DND-41 (cell line): ENCODE results near the gene REEP2.

Experiments used
- EZH2 ChIP-seq: IDR thresholded peaks from 3 replicates; pipeline ENCODE4 v1.6.1; 2012; ENCODE audit warnings: borderline replicate concordance, low read depth, mild to moderate bottlenecking, moderate library complexity, low read length, inconsistent platforms; ENCODE audit not compliant: severe bottlenecking
- TF ChIP-seq, protein P1 (sequence below): IDR thresholded peaks from 2 replicates; pipeline ENCODE4 v1.5.1; 2012; ENCODE audit warnings: borderline replicate concordance, low read length, moderate library complexity, mild to moderate bottlenecking; ENCODE audit not compliant: poor library complexity, severe bottlenecking; ENCODE audit errors: extremely low read depth

DNA sequence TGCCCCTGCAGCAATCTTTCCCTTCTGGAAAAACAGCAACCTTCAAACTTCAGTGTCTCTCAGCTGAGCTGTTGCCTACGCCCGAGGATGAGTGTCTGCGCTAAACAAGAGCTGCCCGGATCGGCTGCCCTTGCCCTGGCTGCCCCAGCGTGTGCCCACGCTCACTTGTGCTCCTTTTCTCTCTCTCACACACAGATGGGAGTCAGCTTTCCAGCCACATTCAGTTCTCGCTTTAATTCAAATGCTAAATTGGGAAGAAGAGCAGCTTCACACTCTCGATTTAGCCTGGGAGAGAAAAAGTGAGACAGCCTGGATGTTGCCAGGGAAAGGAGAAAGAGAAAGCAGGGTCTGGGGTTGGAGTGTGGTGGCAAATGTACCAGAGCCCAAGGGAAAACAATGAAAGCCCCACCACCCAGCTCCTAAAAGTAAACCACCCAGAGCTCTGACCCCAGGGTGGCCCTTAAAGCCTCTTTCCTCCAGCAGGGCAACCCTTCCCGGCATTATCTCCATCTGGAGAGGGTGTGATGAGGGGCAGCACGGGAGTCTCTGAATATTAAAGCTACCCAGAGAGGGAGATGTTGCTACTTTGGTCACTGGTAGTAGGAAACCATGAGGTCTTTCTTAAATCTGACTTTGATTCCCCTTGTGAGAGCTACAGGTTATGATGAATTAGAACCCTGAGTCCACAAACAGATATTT lies 16.5 kb downstream of the REEP2 start:
- TF ChIP-seq, protein P1, sequence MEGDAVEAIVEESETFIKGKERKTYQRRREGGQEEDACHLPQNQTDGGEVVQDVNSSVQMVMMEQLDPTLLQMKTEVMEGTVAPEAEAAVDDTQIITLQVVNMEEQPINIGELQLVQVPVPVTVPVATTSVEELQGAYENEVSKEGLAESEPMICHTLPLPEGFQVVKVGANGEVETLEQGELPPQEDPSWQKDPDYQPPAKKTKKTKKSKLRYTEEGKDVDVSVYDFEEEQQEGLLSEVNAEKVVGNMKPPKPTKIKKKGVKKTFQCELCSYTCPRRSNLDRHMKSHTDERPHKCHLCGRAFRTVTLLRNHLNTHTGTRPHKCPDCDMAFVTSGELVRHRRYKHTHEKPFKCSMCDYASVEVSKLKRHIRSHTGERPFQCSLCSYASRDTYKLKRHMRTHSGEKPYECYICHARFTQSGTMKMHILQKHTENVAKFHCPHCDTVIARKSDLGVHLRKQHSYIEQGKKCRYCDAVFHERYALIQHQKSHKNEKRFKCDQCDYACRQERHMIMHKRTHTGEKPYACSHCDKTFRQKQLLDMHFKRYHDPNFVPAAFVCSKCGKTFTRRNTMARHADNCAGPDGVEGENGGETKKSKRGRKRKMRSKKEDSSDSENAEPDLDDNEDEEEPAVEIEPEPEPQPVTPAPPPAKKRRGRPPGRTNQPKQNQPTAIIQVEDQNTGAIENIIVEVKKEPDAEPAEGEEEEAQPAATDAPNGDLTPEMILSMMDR, result no peak
- TF ChIP-seq EZH2, result no peak
